ENCODE data around the gene MRPL23. TPM values are rescaled to one million over a fixed set of nuclear protein-coding genes. Genes with fewer than 3 reads are reported as not detected.

MRPL23 gene
- total RNA-seq, 1 experiment from 2014 or later, result 109 TPM

DNA sequence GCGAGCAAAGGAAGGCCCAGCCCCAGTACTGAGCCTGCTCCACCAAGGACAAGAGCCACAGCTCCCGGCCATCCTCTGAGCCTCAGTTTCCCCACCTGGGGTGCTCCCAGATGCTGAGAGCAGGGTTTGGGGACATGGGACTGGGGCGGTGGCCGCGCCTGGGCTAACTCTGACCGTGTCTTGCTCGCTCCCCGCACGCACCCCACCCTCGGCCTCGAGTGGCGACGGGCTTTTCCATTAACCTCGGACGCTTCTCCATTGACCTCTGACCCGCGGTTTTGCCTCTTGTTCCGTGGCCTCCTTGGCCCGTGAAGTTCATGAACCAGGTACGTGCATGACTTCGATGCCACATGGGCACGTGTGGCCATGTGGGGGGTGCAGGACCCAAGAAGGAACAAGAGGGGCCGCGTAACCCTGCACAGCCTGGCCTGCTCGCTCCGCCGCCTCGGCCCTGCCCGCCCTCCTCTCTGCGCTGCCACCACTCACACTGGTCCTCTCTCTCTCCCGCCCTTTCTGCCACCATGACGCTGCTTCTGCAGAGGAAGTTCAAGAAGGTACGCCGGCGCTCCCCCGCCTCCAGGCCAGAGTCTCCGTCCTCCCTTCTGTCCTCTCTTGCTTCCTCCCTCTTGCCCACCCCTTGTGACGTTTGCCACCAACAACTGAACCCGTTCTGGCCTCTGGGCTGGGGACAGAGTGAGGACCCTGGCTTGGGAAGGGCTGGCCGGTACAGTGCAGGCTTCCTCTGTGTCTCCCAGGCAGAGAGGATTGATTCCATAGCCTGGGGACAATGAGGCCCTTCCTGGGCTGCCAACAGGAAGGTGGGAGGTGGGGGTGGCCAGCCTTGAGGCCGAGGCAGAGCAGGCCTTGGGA, 20.7 kb upstream of the MRPL23 start:
- DNase-seq (ENCODE audit: low read depth, low spot score), result no peak
- Histone ChIP-seq H3K4me3 (replicated peaks in 1 of 2; ENCODE audit: low read depth in 1 of 2, low read length in 2 of 2) (no peak overlapping the region), H3K36me3 (ENCODE audit: control insufficient read depth in 1 of 2, insufficient read depth in 2 of 2, low read length in 2 of 2) (no peaks in the 10 kb centered on the region), H3K9me2 (ENCODE audit: insufficient read depth) (no peaks in the 10 kb centered on the region), H3K9me3 (ENCODE audit: control insufficient read depth in 1 of 2, insufficient read depth in 1 of 2, low read depth in 1 of 2, low read length in 2 of 2) (no peaks in the 10 kb centered on the region), H3K27me3 (ENCODE audit: insufficient read depth, low read length) (no peaks in the 10 kb centered on the region), H3K4me1 (ENCODE audit: control insufficient read depth in 1 of 2, insufficient read depth in 2 of 2, low read length in 2 of 2) (no peaks in the 10 kb centered on the region), H3K27ac (ENCODE audit: low read depth, low read length) (no peak overlapping the region), H3K79me2 (ENCODE audit: insufficient read depth, low read length) (no peaks in the 10 kb centered on the region), H2AFZ (ENCODE audit: low read depth, low read length, poor library complexity, severe bottlenecking) (no peak overlapping the region), H3K9ac (ENCODE audit: low read length) (no peak overlapping the region), H4K20me1 (ENCODE audit: insufficient read depth) (no peaks in the 10 kb centered on the region), H3K4me2 (ENCODE audit: low read length) (no peak overlapping the region)
- no TSS peak for BruUV-seq (replicated peaks)
- POLR2A ChIA-PET, result no interaction called here
- RAD21 ChIA-PET (ENCODE audit: low non-redundant PET in 1 of 2, low total read pairs in 2 of 2, uncharacterized antibody in 2 of 2, unreplicated experiment in 2 of 2), result no interaction called here
- TF ChIP-seq SRF (IDR thresholded peaks at IDR 0.05; ENCODE audit: low read depth), result no peak
- no peak for TF ChIP-seq SIN3A (IDR thresholded peaks at IDR 0.05; ENCODE audit: low read depth)
- TF ChIP-seq ZNF274 (IDR thresholded peaks at IDR 0.05; ENCODE audit: low read depth, low read length), result no peak
- TF ChIP-seq ZBTB33 (IDR thresholded peaks at IDR 0.05; ENCODE audit: extremely low read depth, insufficient replicate concordance, low read length), result no peak
- no peak for TF ChIP-seq EZH2 (IDR thresholded peaks at IDR 0.05)
- no peak for TF ChIP-seq YY1 (IDR thresholded peaks at IDR 0.05; ENCODE audit: extremely low read depth, insufficient replicate concordance, low read depth, low read length)
- TF ChIP-seq CEBPB (IDR thresholded peaks at IDR 0.05; ENCODE audit: low read depth), result no peak
- TF ChIP-seq ELF1 (IDR thresholded peaks at IDR 0.05; ENCODE audit: borderline replicate concordance, low read depth), result no peak
- TF ChIP-seq, protein P1, sequence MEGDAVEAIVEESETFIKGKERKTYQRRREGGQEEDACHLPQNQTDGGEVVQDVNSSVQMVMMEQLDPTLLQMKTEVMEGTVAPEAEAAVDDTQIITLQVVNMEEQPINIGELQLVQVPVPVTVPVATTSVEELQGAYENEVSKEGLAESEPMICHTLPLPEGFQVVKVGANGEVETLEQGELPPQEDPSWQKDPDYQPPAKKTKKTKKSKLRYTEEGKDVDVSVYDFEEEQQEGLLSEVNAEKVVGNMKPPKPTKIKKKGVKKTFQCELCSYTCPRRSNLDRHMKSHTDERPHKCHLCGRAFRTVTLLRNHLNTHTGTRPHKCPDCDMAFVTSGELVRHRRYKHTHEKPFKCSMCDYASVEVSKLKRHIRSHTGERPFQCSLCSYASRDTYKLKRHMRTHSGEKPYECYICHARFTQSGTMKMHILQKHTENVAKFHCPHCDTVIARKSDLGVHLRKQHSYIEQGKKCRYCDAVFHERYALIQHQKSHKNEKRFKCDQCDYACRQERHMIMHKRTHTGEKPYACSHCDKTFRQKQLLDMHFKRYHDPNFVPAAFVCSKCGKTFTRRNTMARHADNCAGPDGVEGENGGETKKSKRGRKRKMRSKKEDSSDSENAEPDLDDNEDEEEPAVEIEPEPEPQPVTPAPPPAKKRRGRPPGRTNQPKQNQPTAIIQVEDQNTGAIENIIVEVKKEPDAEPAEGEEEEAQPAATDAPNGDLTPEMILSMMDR (IDR thresholded peaks at IDR 0.05 in 2 of 3, conservative IDR thresholded peaks at IDR 0.05 in 1 of 3; ENCODE audit: borderline replicate concordance in 1 of 3, insufficient read depth in 1 of 3, low read depth in 2 of 3, low read length in 2 of 3), result no peak
- no peak for TF ChIP-seq ZFX (IDR thresholded peaks at IDR 0.05)
- TF ChIP-seq SP1 (IDR thresholded peaks at IDR 0.05; ENCODE audit: low read depth), result no peak
- TF ChIP-seq, protein P2, sequence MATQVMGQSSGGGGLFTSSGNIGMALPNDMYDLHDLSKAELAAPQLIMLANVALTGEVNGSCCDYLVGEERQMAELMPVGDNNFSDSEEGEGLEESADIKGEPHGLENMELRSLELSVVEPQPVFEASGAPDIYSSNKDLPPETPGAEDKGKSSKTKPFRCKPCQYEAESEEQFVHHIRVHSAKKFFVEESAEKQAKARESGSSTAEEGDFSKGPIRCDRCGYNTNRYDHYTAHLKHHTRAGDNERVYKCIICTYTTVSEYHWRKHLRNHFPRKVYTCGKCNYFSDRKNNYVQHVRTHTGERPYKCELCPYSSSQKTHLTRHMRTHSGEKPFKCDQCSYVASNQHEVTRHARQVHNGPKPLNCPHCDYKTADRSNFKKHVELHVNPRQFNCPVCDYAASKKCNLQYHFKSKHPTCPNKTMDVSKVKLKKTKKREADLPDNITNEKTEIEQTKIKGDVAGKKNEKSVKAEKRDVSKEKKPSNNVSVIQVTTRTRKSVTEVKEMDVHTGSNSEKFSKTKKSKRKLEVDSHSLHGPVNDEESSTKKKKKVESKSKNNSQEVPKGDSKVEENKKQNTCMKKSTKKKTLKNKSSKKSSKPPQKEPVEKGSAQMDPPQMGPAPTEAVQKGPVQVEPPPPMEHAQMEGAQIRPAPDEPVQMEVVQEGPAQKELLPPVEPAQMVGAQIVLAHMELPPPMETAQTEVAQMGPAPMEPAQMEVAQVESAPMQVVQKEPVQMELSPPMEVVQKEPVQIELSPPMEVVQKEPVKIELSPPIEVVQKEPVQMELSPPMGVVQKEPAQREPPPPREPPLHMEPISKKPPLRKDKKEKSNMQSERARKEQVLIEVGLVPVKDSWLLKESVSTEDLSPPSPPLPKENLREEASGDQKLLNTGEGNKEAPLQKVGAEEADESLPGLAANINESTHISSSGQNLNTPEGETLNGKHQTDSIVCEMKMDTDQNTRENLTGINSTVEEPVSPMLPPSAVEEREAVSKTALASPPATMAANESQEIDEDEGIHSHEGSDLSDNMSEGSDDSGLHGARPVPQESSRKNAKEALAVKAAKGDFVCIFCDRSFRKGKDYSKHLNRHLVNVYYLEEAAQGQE (IDR thresholded peaks at IDR 0.05; ENCODE audit: low read depth), result no peak
- ATAC-seq, result no peak
- intact Hi-C loops (cut with micrococcal nuclease), result no loop called here
- CTCF ChIA-PET, result no interaction called here

All from HCT116 (cell line).